Epidermal melanocyte (primary cell): ENCODE measurements around the gene HOXA10.

Experiments
- DNase-seq: peaks from one replicate; pipeline ENCODE4 v3.0.0; 2011; ENCODE audit warnings: low spot score; ENCODE audit not compliant: insufficient read length

The HOXA10 gene

DNA sequence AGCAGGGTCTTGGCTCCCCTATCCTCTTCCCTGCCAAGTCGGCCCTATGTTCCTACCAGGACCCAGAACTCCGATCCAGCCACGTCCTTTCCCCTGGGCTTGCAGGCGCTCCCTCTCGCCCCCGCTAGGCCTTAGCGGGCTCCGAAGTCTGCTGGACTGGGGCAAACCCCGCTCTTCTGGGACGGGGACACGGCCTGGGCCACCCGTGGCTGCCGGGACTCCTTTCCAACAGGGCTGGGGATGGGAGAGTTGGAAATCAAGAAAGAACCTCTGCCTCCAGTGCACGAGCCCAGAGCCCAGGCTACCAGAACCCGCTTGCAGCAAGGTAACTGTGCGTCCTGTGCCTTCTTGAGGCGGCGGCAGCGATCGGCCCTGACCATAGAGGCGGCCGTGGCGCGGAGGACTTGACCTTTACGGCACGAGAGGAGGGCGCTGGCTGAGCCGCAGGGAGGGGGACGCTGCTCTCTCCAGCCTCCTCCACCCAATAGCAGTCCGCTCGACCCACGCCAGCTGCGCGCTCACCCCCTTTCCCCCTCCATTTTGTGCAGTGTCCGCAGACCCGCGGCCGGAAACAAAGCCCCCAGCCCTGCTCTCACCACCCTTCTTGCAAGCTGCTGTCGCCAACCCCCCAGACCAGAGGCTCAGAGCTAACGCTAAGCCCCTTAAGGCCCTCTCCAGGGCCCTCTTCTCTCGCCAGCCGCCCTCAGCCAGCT is 17.9 kb upstream of the HOXA10 start:
- DNase-seq, result no peak

DNA sequence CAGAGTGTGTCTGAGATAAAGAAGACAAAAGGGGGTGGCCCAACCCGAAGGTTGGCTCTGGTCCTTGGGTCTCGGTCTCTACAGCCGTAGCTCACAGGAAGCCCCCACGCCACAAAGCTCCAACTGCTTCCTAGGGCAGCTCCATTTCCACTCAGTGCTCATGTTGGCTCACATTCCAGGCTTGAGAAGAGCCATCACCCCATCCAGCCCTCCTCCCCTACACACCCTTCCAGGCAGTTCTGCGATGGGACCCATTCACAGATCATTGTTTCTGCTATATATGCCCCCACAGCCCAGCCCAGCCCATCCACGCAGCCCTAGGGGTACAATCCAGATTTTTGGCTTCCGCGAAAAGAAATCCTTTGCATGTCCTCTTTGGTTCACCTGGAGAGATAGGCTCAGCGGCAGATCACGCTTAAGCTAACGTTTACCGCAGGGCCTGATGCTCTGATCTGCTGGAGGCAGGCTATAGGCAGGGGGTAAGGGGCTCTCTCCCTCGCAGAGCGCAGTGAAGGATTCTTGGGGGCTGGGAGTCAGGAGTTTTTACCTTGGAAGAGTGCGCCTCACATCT is 17.1 kb upstream of the HOXA10 start:
- DNase-seq, result no peak

DNA sequence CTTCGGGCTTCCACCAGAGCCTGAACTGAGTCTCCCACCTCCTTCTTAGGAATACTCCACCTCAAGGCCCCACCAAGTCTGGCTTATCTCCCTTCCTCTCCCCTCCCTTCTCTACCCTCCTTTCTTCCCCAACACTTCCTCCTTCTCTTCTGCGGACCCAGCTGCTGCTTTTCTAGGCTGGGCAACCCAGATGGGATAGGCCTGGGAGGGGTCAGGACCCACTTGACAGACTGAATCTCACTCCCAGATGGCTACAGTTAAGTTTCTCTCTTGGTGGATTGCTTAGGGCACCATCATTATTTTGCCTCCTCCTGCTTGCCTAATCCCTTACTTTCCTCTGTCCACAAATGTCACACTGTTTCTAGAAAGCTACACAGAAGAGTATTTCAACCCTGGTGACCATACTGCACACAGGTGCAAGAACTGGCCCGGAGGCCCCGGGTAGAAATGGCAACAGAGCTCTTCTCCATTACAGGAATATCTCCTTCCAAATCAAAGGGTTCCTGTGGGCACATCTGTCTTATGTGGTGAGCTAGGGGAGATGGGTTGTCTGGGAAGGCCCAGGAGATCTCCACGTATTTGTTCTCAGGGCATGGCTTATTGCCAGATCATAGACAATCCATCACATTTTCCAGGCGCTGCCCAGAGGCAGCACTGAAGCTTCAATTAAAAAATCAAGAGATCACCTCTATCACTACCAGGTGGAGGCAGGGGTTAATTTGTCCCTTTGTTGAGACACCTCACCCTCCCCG is 16.1 kb upstream of the HOXA10 start:
- no peak for DNase-seq

DNA sequence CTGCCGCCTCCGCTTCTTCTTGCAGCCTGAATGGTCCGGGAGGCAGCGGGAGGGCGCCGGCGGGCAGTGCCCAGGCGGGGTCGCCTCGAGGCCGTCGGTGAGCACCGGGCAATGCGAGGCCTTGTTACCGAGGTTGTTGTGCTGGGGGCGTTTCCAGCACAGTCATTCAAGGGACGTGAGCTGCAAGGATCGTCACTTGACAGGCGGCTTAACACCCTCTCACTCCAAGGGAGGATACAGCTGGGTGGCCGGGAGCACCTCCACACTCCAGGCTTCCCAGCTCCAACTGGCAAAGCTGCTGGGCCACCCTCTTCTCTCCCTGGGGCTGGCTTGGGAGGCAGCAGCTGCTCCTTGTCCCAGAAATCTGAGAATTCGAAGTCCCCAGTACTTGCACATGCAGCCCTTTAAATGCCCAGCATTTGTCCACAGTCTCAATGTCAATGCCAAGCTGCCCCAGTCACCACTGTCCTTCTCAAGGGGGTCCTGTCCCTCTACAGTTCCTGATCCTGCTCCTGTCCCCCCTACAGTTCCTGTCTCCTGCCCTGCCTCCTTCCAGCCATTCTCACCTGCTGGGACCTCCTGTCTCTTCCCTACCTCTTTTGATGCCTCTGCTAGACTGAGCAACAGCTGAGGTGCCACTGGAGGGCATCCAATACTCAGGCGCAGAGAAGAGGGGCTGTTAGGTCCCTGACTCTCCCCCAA is 15.3 kb upstream of the HOXA10 start:
- no peak for DNase-seq

DNA sequence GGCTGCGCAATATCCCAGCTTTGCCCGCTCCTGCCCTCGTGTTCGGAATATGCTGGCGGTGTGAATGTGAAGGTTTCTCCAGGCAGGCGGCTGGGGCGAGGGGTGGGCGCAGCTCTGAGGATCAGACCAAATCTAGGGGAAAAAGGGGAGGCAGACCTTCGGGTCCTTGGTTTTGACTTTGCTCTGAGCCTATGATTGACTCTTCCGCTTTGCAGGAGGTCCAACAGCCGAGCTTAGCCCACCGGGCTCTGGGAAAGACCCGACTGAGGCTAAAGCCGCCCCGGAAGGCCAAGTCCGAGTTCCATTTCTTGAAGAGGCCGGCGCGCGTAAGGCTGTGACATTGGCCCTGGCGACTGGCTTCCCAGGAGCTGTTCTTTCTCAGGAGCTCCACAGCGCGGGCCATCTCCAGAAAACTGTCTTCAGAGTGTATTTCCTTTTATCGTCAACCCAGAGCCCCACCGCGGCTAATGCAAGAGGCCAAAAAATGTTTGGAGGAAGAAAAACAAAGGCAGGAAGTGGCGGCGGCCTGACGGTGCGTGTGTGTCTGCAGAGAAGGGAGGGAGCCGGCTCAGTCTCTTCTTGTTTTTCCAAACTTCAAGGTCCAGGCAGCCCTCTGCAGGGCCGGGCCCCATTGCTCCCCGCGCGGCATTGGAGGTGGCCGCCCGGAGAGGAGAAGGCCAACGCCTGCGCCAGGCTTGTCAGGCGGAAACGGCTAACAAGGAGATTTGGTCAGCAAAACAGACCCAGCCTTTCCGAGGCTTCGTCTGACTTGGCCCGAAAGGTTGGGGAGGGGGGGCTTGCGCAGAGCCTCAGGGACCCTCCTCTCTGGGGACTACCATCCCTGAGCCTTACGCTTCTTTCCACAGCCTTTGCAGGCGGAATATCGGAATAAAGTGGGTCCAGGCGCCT is 14.5 kb upstream of the HOXA10 start:
- no peak for DNase-seq

DNA sequence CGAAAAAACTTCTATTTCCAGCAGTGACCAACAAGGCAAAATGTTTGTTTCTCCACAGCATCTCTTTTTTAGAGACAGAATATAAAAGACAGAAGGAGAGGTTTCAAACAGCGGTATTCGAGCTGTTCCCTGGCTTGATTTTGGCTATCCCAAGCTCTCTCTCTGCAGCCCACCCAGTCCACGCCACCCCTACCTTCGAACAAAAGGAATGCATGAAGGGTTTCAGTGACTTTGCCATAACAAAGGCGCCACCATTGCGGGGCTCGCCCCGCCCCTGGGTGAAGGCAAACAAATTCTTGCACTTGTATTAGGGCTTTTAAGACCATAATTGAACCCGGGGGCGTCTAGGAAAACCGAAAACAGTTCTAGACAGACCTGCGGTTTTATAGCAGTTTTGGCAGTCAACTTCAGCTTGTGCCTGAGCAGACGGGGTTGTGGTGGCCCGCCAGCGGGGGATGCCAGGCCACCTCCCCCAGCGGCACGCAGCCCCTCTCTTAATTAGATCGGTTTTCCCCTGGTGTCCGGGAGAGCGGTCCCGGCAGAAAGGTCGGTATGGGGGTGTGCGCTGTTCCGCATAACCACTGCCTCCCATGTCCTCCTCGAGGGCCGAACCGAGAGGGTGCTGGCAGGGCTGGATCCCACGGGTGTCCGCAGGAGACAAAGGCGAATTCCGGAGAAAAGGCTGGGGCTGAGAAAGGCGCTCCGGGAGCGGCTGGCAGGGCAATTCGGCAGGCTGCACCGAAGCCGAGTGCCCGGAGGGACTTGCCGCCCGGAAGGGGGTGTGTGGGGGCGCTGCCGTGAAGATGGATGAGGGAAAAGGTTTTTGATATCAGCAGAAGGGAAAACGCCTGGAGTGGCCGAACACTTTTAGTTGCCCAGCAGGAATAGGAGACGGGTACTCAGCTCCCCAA is 13.6 kb upstream of the HOXA10 start:
- DNase-seq, result no peak

DNA sequence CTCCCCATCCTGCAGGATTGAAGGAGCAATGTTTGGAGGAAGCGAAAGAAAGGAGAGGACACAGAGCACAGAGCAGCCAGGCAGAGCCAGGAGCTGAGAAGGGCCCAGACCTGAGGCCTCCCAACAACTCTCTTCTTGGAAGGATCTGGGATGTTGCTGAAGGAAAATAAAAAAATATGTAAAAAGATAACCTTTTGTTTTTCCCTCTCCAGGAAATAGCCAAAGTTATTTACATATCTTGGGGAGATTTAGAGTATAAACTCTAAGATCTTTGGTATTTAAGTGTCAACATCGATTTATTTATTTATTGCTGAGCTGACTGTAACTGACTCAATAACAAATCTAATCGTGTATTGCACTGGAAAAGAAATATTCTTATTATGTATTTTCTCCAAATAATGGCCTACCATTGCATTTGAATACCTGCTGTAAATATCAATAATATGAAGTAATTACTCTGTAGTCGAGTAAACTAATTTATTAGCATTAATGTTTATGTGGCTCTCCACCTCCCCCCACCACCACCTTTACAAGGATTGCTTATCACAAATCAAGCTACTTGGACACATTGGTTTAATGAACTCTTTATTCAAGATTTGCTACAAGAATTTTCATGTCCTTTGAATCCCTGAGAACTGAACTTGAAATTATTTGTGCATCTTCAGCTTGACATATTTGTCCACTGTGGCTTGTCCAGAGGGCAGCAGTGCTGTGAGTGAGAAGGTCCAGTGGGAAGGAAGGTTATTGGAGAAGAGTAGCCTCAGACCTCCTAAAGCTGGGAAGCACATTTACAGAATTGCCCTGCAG is 12.8 kb upstream of the HOXA10 start:
- DNase-seq, result no peak

DNA sequence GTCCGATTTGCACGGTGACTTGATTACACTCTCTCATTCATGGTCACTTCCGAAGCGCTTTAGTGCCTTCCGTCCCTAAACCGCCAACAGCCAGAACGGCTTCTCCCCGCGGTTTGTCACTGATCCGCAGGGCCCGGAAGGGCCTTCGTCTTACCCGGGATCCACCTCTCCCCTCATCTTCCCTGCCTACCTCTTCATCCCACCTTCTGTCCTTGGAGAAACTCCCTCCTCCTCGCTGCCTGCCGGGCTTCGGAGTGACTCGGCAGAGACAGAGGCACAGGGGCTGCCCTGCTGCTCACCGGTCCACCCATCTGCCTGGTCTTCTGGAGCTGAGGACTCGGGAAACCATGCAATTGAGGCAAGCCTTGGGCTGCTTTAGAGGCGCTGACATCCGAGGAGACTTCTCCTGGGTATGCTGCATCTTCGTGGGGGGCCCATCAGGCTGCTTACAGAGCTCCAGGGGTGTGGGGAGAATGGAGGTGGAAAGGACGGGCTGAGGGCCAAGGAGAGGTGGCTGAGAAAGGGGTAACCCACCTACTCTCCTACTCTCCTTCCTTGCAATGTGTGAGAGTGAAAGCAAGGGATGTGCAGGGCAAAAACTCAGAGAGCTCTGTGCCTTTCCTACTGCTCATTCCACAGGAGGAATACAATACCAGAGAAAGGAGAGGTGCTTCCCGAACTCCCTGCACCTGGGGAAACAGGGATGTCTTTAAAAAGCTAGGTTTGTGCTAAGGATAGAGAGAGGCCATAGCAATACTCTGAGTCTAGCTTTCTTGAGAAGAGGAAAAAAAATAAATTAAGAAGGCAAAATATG is 11.9 kb upstream of the HOXA10 start:
- no peak for DNase-seq

DNA sequence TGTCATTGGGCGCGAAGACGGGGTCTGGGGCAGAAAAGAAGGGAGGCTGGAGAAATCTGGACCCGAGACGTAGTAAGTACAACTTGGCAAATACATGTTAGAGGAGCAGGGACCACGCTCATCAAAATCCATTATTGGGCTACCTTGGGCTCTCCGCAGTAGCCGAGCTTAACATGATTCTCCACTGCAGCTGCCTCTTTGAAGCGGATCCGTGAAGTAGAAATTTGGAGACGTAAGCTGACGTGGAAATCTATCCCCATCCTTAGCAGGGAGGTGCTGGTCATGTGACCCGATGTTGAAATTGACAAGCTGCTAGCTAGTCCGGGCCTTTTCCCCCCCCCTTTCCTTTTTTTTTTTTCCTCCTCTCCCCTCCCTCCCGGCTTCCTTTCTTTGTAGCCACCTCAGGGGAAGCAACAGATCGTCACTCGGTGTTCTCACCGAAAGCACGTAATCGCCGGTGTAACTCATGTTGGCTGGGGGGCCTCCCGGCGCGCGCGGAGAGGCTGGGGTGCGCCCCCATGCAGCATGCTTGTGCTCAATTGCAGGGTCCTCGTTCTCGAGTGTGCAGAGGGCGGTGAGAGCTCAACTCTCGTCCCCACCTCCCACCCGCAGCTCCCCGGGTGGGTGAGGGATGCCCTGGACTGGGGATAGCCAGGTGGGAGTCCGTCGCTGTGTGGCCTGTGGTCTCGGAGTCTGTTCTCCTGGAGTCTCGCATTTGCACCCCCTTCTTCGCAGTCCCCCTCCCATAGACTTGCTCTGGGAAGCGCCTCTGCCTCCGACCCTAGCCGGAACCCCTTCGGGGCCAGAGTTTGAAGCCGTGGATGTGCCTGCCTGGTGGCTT is 11.1 kb upstream of the HOXA10 start, which contains the start of gene HOXA11:
Gene HOXA11, minus strand, starts transcription at position 220 of the 841 bp plus-strand sequence. Its CDS starts 88 bp downstream, at position 132.
- DNase-seq, result peak; percentile 99

DNA sequence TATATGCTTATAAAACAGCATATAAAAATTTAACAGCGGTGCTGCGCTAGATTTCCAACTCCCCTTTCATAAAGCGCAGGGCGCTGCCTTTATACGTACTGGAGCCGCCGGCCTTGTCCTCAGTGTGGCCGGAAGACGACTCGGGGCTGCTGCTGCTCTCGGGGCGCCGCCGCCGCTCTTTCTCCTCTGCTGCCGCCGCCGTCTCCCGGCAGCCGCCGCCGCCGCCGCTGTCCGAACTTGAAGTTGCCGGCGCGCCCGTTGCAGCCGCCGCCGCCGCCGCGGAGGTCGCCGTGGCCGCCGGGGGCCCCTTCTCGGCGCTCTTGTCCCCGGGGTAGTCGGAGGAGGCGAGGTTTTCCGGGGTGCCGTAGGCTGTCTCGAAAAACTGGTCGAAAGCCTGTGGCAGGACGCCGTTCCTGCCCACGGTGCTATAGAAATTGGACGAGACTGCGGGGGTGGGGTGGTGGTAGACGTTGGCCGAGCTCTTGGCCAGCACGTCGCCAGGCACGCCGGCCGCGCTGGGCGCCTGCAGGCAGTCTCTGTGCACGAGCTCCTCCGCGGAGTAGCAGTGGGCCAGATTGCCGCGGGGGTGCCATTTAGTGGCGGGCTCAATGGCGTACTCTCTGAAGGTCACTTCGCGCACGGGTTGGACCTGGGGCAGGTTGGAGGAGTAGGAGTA is 10.4 kb upstream of the HOXA10 start:
- DNase-seq, result no peak

DNA sequence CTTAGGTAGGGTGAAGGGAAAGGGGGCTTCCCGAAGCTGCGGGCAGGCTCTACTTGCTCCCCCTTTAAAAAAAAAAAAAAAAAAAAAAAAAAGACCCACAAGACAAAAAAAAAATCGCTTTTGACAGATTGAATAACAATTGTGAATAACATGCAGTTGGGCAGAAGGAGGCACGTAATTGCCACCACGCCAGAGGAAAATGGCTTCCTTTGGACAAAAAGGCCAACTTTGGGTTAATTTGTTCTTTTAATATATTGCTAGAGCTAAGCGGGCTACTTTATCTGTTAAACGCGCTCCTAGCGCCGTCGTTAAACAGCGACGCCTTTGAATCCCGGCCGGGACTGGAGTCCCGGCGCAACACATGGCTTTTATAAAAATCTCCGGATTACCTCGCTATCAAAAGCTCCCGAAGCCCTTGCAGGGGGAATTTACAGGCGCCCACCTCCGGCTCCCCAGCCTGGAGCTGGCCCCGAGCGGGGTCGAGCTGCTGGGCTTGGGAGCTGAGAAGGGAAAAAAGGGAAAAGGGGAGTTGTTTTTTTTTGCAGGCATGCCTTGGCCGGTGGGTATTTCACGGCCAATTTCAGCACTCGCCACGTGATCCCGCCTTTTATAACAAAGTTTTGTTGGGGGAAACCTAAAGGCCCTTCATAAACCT is 9.7 kb upstream of the HOXA10 start:
- DNase-seq, result no peak

DNA sequence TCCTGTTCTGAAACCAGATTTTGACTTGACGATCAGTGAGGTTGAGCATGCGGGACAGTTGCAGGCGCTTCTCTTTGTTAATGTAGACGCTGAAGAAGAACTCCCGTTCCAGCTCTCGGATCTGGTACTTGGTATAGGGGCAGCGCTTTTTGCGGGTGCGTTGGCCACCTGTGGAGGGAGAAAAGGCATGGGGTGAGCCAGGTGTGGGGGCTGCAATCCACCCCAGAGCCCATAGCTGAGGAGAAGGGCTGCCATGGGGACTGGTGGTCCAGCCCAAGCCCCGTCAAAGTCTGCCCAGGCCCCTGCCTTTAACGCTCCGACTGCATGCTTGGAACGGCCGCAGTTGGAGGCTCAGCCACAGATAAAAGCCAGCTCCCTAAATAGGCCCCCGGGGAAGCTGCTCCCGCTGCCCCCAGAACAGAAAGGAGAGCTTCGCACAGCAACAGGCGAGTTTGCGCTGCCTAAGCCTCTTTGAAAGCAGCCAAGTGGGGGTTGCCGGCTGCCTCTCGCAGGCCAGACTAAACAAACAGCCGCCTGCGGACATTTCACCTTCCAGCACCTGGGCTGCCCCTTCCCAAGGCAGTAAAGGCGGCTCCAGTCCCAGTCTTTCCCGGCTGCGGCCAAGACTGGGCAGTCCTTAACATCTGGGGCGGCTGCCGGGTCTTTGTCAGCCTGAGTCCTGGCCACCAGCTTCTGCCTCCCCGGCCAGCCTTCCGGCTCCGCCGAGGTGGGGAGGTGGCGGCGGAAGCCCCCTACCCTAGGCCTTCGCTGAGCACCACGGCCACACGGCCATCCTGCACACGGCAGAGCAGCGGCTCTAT is 9.0 kb upstream of the HOXA10 start:
- no peak for DNase-seq

DNA sequence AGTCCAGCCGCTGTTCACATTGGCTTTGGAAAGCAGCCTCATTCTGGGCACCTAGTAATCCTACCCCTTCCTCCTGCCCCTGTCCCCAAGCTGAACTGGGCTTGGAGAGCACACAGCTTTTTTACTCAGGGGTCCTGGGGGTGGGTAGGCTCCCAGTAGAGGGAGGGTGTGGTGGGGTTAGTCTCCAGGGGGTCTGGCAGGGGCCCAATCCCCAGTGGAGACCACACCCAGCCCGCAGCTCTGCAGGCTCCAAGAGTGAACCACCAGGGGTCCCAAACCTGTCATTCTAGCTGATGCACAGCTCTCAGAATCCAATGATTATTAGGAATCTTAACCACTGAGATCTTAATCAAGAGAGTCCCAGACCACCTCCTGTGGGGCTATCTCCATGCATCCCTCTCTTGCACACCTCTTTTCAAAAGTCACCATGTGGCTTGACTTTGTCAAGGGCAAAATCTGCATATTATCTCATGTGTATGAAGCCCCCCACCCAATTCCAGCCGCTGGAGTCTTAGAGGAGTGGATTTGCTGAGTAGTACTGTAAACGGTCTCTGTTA is 8.2 kb upstream of the HOXA10 start:
- no peak for DNase-seq

DNA sequence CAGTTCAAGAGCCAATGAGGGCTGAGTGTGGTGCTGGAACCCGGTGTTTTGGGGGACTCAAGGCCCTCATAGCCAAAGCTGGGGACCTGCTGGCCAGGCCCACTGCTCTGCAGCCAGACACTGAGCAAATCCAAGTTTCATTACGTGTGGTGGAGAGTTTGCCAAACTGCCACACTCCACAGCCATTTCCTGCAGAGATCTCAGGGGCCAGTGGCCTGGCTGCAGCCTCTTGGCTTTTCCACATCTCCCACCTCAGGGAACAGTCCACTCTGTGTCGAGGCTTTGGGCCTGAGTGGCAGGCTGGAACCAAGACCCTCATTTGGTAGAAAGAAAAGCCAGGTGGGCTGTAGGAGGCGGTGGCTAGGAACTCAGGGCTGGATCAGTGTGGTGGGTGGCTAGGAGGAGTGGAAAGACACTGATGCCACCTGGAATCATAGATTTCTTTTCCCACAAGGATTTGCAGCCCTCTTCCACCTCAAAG is 7.7 kb upstream of the HOXA10 start:
- no peak for DNase-seq
